ENCODE measurements around the gene UNC119.

The UNC119 gene

DNA sequence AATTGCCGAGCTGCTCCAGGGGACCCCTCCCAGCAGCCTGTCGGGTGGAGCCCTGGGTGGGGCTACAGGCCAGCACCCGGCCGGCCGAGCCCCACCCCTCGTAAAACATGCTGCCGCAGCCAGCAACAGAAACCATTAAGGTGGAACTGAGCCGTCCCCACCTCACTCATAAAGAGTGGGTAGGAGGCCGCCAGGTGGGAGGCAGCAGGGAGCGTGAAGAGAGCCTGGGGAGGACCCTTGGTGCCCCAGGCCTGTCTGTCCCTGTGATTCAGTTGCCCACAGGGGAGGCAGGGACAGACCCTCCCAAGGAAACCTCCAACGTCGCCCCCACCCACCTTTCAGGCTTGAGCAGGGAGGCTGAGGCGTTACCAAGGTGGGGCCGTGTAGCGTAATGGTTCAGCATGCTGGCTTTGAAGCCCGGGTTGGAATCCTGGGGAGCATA, 37.8 kb downstream of the UNC119 start:
- DNase-seq (ENCODE audit: extremely low spot score): no peak
- TF ChIP-seq, protein P1, sequence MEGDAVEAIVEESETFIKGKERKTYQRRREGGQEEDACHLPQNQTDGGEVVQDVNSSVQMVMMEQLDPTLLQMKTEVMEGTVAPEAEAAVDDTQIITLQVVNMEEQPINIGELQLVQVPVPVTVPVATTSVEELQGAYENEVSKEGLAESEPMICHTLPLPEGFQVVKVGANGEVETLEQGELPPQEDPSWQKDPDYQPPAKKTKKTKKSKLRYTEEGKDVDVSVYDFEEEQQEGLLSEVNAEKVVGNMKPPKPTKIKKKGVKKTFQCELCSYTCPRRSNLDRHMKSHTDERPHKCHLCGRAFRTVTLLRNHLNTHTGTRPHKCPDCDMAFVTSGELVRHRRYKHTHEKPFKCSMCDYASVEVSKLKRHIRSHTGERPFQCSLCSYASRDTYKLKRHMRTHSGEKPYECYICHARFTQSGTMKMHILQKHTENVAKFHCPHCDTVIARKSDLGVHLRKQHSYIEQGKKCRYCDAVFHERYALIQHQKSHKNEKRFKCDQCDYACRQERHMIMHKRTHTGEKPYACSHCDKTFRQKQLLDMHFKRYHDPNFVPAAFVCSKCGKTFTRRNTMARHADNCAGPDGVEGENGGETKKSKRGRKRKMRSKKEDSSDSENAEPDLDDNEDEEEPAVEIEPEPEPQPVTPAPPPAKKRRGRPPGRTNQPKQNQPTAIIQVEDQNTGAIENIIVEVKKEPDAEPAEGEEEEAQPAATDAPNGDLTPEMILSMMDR (IDR thresholded peaks at IDR 0.05; ENCODE audit: control extremely low read depth, extremely low read depth, low read depth, missing control alignments): no peak
- ChIA-PET POLR2A (no interaction called here), CTCF (no interaction called here)

DNA sequence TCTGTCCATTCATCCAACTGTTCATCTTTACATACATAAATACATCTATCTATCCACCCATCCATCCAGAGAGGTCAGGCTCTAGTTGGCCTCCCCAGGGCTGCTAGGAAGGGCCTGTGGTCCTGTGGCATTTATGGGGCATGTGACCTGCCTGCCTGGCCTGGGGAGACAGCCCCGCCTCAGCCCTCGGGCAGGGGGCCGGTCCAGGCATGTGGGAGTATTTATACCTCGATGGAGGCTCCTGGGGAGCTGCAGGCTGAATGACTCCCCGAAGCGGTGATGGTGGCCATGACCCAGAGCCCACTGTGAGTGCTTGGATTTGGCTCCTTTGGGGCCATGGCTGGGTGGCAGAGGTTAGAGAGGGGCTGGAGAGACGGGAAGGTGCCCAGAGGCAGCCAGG, 38.9 kb downstream of the UNC119 start:
- TF ChIP-seq, protein P1 (IDR thresholded peaks at IDR 0.05; ENCODE audit: control extremely low read depth, extremely low read depth, low read depth, missing control alignments): no peak
- POLR2A ChIA-PET: no interaction called here
- CTCF ChIA-PET: interaction anchor here (2.1 to 5.0 kb wide), 2 partner anchors 18 to 35 kb away, joined by 6 to 28 read pairs; no protein-coding TSS in a partner anchor
- no peak for DNase-seq (ENCODE audit: extremely low spot score)

DNA sequence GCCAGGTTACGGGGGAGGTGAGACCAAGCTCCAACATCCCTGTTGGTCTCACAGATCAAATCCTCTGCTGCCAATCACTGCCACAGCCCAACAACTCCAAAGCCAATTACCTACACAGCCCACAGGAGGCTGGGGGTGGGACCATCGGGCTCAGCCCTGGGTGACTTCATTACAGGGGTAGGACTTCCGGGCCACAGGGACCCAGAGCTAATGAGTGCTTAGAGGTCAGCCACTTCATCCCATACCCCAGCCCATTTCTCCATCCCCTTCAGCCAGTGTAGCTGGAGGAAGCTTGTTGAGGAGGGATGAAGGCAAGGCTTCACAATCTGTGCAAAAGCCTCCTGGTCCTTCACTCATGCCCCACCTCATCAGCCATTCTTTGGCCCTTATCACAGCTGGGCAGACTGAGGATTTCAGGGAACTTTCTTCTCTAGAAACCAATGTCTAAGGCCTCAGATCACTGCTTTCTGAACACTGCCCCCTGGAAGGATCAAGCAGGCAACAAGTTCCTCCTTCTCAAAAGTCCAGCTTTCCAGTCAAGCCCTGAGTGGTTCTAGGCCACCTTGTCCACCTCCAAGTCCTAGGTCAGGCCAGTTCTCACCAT, 40.5 kb downstream of the UNC119 start:
- TF ChIP-seq, protein P1 (IDR thresholded peaks at IDR 0.05; ENCODE audit: control extremely low read depth, extremely low read depth, low read depth, missing control alignments): no peak
- ChIA-PET POLR2A (no interaction called here), CTCF (interaction anchor here (1.5 to 5.0 kb wide), 4 partner anchors 8 to 37 kb away, joined by 5 to 28 read pairs (median 10); no protein-coding TSS in a partner anchor)
- DNase-seq (ENCODE audit: extremely low spot score): no peak

DNA sequence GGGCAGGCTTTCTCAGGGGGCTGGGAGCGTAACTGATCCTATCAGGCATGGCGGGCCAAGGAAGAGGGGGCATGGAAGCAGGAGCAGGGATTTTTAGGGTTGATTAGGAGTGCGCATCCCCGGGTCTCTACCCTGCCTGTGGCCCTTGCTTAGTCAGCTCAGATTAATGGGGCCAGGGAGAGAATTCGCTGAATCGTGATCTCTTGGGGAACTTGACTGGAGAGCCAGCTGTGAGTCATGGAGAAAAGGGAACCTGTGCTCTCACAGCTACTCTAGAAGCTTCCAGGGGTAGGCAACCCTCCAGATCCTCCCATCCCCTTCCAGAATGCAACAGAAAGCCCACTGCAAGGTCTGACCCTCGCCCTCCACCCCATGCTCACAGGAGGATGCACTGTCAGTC, 42.6 kb downstream of the UNC119 start:
- CTCF ChIA-PET: interaction anchor here (0.8 to 5.0 kb wide), 6 partner anchors 9 to 31 kb away, joined by 3 to 28 read pairs (median 3); no protein-coding TSS in a partner anchor
- TF ChIP-seq, protein P1 (IDR thresholded peaks at IDR 0.05; ENCODE audit: control extremely low read depth, extremely low read depth, low read depth, missing control alignments): no peak
- POLR2A ChIA-PET: no interaction called here
- DNase-seq (ENCODE audit: extremely low spot score): no peak

DNA sequence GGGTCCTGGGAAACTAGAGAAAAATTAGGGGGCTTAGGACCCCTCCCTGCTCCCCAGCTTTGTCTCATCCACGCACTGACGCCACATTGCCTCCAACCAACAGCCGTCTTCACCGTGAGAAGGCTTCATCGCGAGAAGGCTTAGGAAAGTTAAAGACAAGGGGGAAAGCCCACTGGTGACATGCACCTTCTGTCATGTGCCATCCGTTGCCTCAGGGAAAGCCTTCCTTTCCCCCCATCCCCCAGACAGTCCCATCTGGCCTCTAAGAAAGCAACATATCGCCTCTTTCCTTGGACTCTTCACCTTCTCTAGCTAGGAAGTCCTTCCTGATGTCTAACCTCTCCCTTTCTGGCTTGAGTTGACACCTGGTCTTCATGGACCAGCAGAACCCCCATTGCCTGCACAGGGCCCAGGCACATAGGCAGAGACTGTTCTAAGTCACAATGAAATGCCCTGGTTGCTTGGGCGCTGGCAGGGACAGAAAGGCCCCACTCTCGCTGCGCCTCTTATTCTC, 44.2 kb downstream of the UNC119 start:
- CTCF ChIA-PET: interaction anchor here (1.4 to 5.0 kb wide), 3 partner anchors 8 to 29 kb away, joined by 3 to 28 read pairs (median 3); no protein-coding TSS in a partner anchor
- DNase-seq (ENCODE audit: extremely low spot score): no peak
- TF ChIP-seq, protein P1 (IDR thresholded peaks at IDR 0.05; ENCODE audit: control extremely low read depth, extremely low read depth, low read depth, missing control alignments): no peak
- POLR2A ChIA-PET: no interaction called here

DNA sequence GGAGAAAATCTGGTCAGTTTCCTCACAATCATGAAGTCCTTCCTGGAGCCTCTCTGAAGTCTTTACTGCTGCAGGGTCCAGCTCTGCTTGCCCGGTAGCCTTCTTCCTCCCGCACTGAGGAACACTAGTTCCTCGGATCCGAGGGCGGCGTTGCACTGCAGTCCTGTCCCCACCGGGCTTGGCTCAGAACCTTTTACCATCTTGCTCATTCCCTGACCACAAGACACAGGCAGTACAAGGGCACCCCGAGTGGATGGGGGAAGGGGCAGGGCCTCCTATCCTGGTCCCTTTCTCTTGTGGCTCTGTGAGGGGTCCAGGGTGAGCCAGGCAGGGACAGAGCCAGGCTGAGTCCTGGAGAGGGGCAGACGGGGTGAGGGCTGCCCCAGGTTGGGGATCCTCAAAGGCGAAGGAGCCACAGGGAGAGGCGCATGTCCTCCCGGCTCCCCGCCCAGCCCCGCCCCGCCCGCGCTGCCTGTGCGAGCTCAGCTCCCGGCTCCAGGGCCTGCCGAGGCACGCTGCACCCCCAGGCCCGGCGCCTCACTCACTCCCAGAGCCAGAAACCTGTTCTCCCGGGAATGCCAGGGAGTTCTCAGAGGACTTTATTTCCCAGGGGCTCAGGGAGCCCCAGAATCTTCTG, 44.7 kb downstream of the UNC119 start:
- CTCF ChIA-PET: interaction anchor here (1.1 to 1.6 kb wide), 3 partner anchors 15 to 40 kb away, joined by 3 to 4 read pairs (median 3); no protein-coding TSS in a partner anchor
- DNase-seq (ENCODE audit: extremely low spot score): no peak
- TF ChIP-seq, protein P1 (IDR thresholded peaks at IDR 0.05; ENCODE audit: control extremely low read depth, extremely low read depth, low read depth, missing control alignments): no peak
- POLR2A ChIA-PET: no interaction called here
